ENCODE data around the gene SLC4A8.
A peak's percentile ranks its signal among the peaks of the same experiment; 100 is the strongest.

Gene SLC4A8

DNA sequence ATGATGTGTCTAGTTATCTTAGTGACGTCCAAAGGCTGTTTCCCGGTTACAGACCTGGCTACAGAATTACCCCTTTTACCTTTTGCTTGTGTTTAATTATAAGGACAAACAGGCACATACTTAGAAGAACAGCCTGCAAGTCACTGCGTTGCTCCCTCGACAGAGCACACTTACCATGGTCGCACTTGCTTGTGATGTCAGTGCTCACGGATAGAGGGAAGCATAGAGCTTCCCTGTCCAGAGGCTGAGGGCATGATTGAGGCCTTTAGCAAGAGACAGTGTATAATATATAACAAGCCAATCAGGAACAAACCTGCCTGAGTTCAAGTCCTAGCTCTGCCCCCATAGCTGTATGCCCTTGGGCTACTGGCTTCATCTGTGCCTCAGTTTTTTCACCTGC is 93.2 kb downstream of the SLC4A8 start:
- H3K27ac ChIP-seq: no peak overlapping the region
- no peak for TF ChIP-seq ZFX (IDR thresholded peaks at IDR 0.05)
- TF ChIP-seq, protein P1, sequence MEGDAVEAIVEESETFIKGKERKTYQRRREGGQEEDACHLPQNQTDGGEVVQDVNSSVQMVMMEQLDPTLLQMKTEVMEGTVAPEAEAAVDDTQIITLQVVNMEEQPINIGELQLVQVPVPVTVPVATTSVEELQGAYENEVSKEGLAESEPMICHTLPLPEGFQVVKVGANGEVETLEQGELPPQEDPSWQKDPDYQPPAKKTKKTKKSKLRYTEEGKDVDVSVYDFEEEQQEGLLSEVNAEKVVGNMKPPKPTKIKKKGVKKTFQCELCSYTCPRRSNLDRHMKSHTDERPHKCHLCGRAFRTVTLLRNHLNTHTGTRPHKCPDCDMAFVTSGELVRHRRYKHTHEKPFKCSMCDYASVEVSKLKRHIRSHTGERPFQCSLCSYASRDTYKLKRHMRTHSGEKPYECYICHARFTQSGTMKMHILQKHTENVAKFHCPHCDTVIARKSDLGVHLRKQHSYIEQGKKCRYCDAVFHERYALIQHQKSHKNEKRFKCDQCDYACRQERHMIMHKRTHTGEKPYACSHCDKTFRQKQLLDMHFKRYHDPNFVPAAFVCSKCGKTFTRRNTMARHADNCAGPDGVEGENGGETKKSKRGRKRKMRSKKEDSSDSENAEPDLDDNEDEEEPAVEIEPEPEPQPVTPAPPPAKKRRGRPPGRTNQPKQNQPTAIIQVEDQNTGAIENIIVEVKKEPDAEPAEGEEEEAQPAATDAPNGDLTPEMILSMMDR (conservative IDR thresholded peaks at IDR 0.05): 0 out of 2 replicates have a peak, but pooled peaks have one; percentile 10

DNA sequence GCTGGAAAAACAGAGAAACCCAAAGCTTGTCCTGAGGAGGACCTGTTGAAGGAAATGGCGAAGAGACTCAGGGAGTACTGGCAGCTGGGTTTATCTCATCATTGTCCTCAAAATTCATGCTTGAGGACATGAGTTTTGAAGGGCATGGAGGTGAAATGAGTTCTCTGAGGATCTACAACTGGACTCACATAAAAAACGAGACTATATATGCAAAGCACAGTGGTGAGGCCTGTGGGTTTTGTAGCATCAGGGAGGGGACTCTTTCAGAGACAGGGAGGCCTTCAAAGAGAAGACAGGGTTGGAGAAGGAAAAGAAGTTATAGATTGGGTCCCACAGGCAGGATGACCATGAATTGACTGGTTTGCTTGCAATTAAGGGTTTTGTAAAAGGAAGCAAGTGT is 95.1 kb downstream of the SLC4A8 start:
- H3K27ac ChIP-seq: no peak overlapping the region
- TF ChIP-seq ZFX (IDR thresholded peaks at IDR 0.05): no peak
- TF ChIP-seq, protein P1 (conservative IDR thresholded peaks at IDR 0.05): no peak

GRCh38 chr12:51520576-51521325 is 96.1 kb downstream of the SLC4A8 start:
- TF ChIP-seq, protein P1 (conservative IDR thresholded peaks at IDR 0.05): no peak
- TF ChIP-seq ZFX (IDR thresholded peaks at IDR 0.05): no peak
- H3K27ac ChIP-seq: no peak overlapping the region

DNA sequence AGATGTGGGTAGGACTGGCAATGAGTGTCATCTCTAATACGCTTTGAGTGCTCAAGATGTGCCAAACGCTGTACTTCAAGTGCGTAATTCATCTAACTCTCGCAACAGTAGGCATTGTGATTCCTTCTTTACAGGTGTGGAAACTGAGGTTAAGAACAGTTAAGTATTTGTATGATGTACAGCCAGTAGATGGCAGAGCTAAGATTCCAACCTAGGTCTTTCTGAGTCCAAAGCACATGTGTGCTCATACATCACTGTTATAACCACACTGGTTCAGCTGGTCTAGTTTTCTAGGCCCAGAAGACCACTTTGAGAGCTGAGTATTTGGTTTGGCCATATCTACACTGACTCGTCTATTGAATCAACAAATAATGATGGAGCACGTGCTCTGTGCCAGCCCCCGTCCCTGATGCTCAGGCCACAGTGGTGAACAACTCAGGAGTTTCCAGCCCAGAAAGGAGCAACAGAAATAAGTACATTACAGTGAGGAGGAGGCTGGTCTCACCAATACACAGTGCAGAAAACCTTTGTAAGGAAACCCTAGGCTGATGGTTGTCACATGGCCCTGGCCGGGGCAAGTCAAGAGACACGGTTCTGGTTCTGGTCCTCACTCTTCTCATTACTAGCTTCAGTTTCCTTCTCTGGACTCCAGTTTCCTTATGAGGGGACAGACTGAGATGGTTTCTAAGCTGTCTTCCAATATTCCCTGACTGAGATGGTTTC is 97.1 kb downstream of the SLC4A8 start:
- no peak for TF ChIP-seq ZFX (IDR thresholded peaks at IDR 0.05)
- TF ChIP-seq, protein P1 (conservative IDR thresholded peaks at IDR 0.05): peak; percentile 22
- no peak overlapping the region for H3K27ac ChIP-seq

DNA sequence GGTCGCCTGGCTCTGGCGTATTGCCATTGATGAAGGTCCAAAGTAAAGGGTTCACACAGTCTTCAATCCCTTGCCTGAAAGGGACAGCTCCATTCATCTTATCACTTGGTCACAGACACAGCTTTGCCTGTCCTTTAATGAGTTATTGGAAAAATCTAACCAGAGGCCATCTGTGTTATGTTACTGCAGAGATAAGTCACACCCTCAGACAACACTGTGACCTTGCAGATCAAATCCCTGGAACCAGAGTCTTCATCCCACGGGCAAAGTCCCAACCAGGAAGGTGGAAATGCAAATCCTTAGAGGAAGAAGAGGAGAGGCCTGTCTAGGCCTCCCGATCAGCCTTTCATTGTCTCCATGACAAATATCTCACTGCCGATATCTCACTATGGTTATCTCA is 98.1 kb downstream of the SLC4A8 start:
- no peak overlapping the region for H3K27ac ChIP-seq
- TF ChIP-seq, protein P1 (conservative IDR thresholded peaks at IDR 0.05): no peak
- no peak for TF ChIP-seq ZFX (IDR thresholded peaks at IDR 0.05)

- TF ChIP-seq, protein P1 (conservative IDR thresholded peaks at IDR 0.05): no peak
- TF ChIP-seq ZFX (IDR thresholded peaks at IDR 0.05): no peak
- H3K27ac ChIP-seq: no peak overlapping the region
Observed at GRCh38 chr12:51524386-51524901, 99.8 kb downstream of the SLC4A8 start.

GRCh38 chr12:51525518-51525917 is 100.9 kb downstream of the SLC4A8 start:
- no peak overlapping the region for H3K27ac ChIP-seq
- TF ChIP-seq ZFX (IDR thresholded peaks at IDR 0.05): no peak
- TF ChIP-seq, protein P1 (conservative IDR thresholded peaks at IDR 0.05): no peak
